Astrocyte (in vitro differentiated cells and primary cell): Measurements from ENCODE around the gene MUC21. TPM values are rescaled to one million over a fixed set of nuclear protein-coding genes. Genes with fewer than 3 reads are reported as not detected.

ENCODE experiments used
- DNase-seq: peaks from one replicate; pipeline ENCODE4 v3.0.0-alpha.2; 2010; ENCODE audit warnings: low read depth
- FAIRE-seq: peaks from 2 replicates; lab custom pipeline; 2011; peaks lifted over from hg19 to GRCh38; lab: Jason Lieb, UNC
- H2AFZ ChIP-seq: 2 replicates; pipeline ENCODE4 v1.6.0; 2012; ENCODE audit warnings: low read depth, low read length, inconsistent platforms
- H3K27ac ChIP-seq: 2 replicates; pipeline ENCODE4 v1.5.1; 2011; ENCODE audit warnings: low read depth, low read length, inconsistent platforms
- H3K27me3 ChIP-seq: 2 replicates; pipeline ENCODE4 v1.6.0; 2011; ENCODE audit warnings: low read length, inconsistent platforms; ENCODE audit not compliant: insufficient read depth
- H3K36me3 ChIP-seq: 2 replicates; pipeline ENCODE4 v1.5.1; 2011; ENCODE audit warnings: low read length, inconsistent platforms; ENCODE audit not compliant: insufficient read depth
- H3K4me1 ChIP-seq: 2 replicates; pipeline ENCODE4 v1.5.1; 2011; ENCODE audit warnings: low read length, inconsistent platforms; ENCODE audit not compliant: insufficient read depth
- H3K4me2 ChIP-seq: 2 replicates; pipeline ENCODE4 v1.6.0; 2012; ENCODE audit warnings: low read length, inconsistent platforms
- H3K4me3 ChIP-seq: 2 replicates; pipeline ENCODE4 v1.5.1; 2011; ENCODE audit warnings: low read depth, mild to moderate bottlenecking, low read length, inconsistent platforms; ENCODE audit not compliant: insufficient read depth
- H3K79me2 ChIP-seq: 2 replicates; pipeline ENCODE4 v1.6.0; 2012; ENCODE audit warnings: mild to moderate bottlenecking, low read length, inconsistent platforms; ENCODE audit not compliant: insufficient read depth
- H3K9ac ChIP-seq: 2 replicates; pipeline ENCODE4 v1.6.0; 2012; ENCODE audit warnings: mild to moderate bottlenecking, low read length, inconsistent platforms
- H3K9me3 ChIP-seq: 2 replicates; pipeline ENCODE4 v1.5.1; 2012; ENCODE audit warnings: low read depth, mild to moderate bottlenecking, low read length, inconsistent platforms; ENCODE audit not compliant: insufficient read depth
- H4K20me1 ChIP-seq: 2 replicates; pipeline ENCODE4 v1.6.0; 2012; ENCODE audit warnings: low read length, inconsistent platforms; ENCODE audit not compliant: insufficient read depth
- H3K27ac Mint-ChIP-seq: one replicate; pipeline ENCODE4 v1.8.0; 2021; ENCODE audit warnings: mild to moderate bottlenecking, mixed read lengths; ENCODE audit not compliant: unreplicated experiment
- H3K27me3 Mint-ChIP-seq: one replicate; pipeline ENCODE4 v1.8.0; 2021; ENCODE audit warnings: low read depth, mixed read lengths; ENCODE audit not compliant: unreplicated experiment
- H3K36me3 Mint-ChIP-seq: one replicate; pipeline ENCODE4 v1.8.0; 2021; ENCODE audit warnings: low read depth, mixed read lengths; ENCODE audit not compliant: unreplicated experiment
- H3K4me1 Mint-ChIP-seq: one replicate; pipeline ENCODE4 v1.8.0; 2021; ENCODE audit warnings: low read depth, mixed read lengths; ENCODE audit not compliant: unreplicated experiment
- H3K4me3 Mint-ChIP-seq: one replicate; pipeline ENCODE4 v1.8.0; 2021; ENCODE audit warnings: mild to moderate bottlenecking, moderate library complexity, mixed read lengths; ENCODE audit not compliant: unreplicated experiment
- H3K9me3 Mint-ChIP-seq: one replicate; pipeline ENCODE4 v1.8.0; 2021; ENCODE audit warnings: mild to moderate bottlenecking, mixed read lengths; ENCODE audit not compliant: unreplicated experiment
- CTCF ChIP-seq: IDR thresholded peaks from 2 replicates; pipeline ENCODE4 v1.5.1; 2011; ENCODE audit warnings: low read depth, mild to moderate bottlenecking, inconsistent platforms, low read length, moderate library complexity; ENCODE audit not compliant: insufficient read depth
- EZH2 ChIP-seq: IDR thresholded peaks from 2 replicates; pipeline ENCODE4 v1.6.1; 2012; ENCODE audit warnings: mild to moderate bottlenecking, low read length, inconsistent platforms; ENCODE audit not compliant: insufficient read depth
- total RNA-seq: library from RNA; stranded (reverse); gene quantifications from 2 replicates; pipeline ENCODE4 v1.2.1, GENCODE V29; 2021

Gene MUC21
- total RNA-seq, 1 donor from 2014 or later = not detected

DNA sequence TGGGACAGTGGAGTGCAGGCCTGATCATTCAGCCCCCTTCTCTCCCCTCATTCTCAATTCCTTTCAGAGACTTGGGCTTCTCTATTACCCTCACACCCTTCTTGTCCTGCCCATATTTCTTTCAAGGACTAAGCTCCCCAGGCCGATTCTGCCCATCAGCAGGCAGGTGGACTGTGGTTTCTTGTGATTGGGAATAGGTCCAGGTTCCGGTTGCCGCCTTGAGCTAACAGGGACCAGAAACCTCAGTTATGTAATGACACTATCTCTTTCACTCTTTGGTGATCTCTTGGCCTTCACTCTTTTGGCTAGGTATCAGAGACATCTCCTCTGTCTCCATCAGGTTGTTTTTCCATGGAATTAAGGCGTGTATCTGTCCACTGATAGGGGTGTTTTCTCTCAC, 36.3 kb upstream of the MUC21 start:
- Mint-ChIP-seq H3K4me3 (no peak overlapping the region), H3K9me3 (peaks cover 18% of the 10 kb centered on the region), H3K27me3 (peaks cover 75% of the 10 kb centered on the region), H3K27ac (no peak overlapping the region), H3K4me1 (peaks cover 6% of the 10 kb centered on the region), H3K36me3 (no peaks in the 10 kb centered on the region)
- no peaks in the 10 kb centered on the region for H3K79me2 ChIP-seq
- peaks cover 4% of the 10 kb centered on the region for H3K27me3 ChIP-seq
- no peak for FAIRE-seq
- no peak overlapping the region for H3K27ac ChIP-seq
- no peak for TF ChIP-seq EZH2
- no peak for TF ChIP-seq CTCF
- peaks cover 5% of the 10 kb centered on the region for H3K4me1 ChIP-seq
- H3K9me3 ChIP-seq = no peaks in the 10 kb centered on the region
- DNase-seq = no peak
- no peaks in the 10 kb centered on the region for H3K36me3 ChIP-seq
- H3K4me3 ChIP-seq = no peak overlapping the region
- H2AFZ ChIP-seq = no peak overlapping the region
- H4K20me1 ChIP-seq = no peaks in the 10 kb centered on the region
- no peak overlapping the region for H3K9ac ChIP-seq
- no peak overlapping the region for H3K4me2 ChIP-seq

GRCh38 chr6:30948811-30949210, 34.7 kb upstream of the MUC21 start:
- no peak overlapping the region for H3K9ac ChIP-seq
- H3K27ac ChIP-seq = no peak overlapping the region
- no peaks in the 10 kb centered on the region for H3K9me3 ChIP-seq
- no peak overlapping the region for H2AFZ ChIP-seq
- H3K4me3 Mint-ChIP-seq = no peak overlapping the region
- H3K4me2 ChIP-seq = no peak overlapping the region
- DNase-seq = no peak
- no peaks in the 10 kb centered on the region for H4K20me1 ChIP-seq
- no peaks in the 10 kb centered on the region for H3K36me3 ChIP-seq
- no peak overlapping the region for H3K4me3 ChIP-seq
- H3K79me2 ChIP-seq = no peaks in the 10 kb centered on the region
- peaks cover 10% of the 10 kb centered on the region for H3K27me3 ChIP-seq
- FAIRE-seq = no peak
- TF ChIP-seq CTCF (no peak), EZH2 (no peak)
- H3K27ac Mint-ChIP-seq = no peak overlapping the region
- peaks cover 21% of the 10 kb centered on the region for H3K9me3 Mint-ChIP-seq
- no peaks in the 10 kb centered on the region for H3K36me3 Mint-ChIP-seq
- no peaks in the 10 kb centered on the region for H3K4me1 ChIP-seq
- H3K27me3 Mint-ChIP-seq = peaks cover 81% of the 10 kb centered on the region
- H3K4me1 Mint-ChIP-seq = no peaks in the 10 kb centered on the region

- Histone ChIP-seq H3K36me3 (no peaks in the 10 kb centered on the region), H3K79me2 (no peaks in the 10 kb centered on the region), H3K9me3 (no peaks in the 10 kb centered on the region), H3K9ac (no peak overlapping the region), H3K27ac (no peak overlapping the region), H2AFZ (no peak overlapping the region), H3K27me3 (peaks cover 19% of the 10 kb centered on the region), H3K4me2 (no peak overlapping the region), H3K4me3 (no peak overlapping the region), H3K4me1 (peaks cover 6% of the 10 kb centered on the region), H4K20me1 (no peaks in the 10 kb centered on the region)
- Mint-ChIP-seq H3K27ac (no peak overlapping the region), H3K36me3 (no peaks in the 10 kb centered on the region), H3K4me1 (peaks cover 6% of the 10 kb centered on the region), H3K27me3 (peaks cover 91% of the 10 kb centered on the region), H3K9me3 (peaks cover 23% of the 10 kb centered on the region), H3K4me3 (no peak overlapping the region)
- FAIRE-seq (no peak), DNase-seq (no peak)
- TF ChIP-seq EZH2 (no peak), CTCF (no peak)
Observed at GRCh38 chr6:30951907-30952469, 31.5 kb upstream of the MUC21 start.
